Small intestine (tissue), 16 donors: Measurements from ENCODE around the gene ZFTA. TPM values are rescaled to one million over a fixed set of nuclear protein-coding genes. Genes with fewer than 3 reads are reported as not detected.

Experiments used
- DNase-seq, 2 donors: peaks; one replicate each; pipeline versions ENCODE4 v3.0.0 to v3.0.0-alpha.2; 2013
- FAIRE-seq: peaks from 2 replicates; lab custom pipeline; 2012; peaks lifted over from hg19 to GRCh38; lab: Jason Lieb, UNC
- H3K27ac ChIP-seq, 3 donors: one replicate each; pipeline ENCODE4 v1.5.1; 2013; ENCODE audit warnings: low read length in 2 of 3, mild to moderate bottlenecking in 2 of 3, control low read depth in 1 of 3, inconsistent platforms in 1 of 3, low read depth in 1 of 3, moderate library complexity in 1 of 3
- H3K27me3 ChIP-seq, 3 donors: one replicate each; pipeline ENCODE4 v1.6.1; 2013; ENCODE audit warnings: low read length in 3 of 3, inconsistent platforms in 1 of 3; ENCODE audit not compliant: control insufficient read depth in 3 of 3, insufficient read depth in 3 of 3
- H3K36me3 ChIP-seq, 3 donors: one replicate each; pipeline ENCODE4 v1.6.1; 2013; ENCODE audit warnings: low read length in 3 of 3, inconsistent platforms in 1 of 3, low read depth in 1 of 3, mild to moderate bottlenecking in 1 of 3, moderate library complexity in 1 of 3; ENCODE audit not compliant: control insufficient read depth in 3 of 3, insufficient read depth in 2 of 3
- H3K4me1 ChIP-seq, 3 donors: one replicate each; pipeline ENCODE4 v1.6.1; 2013; ENCODE audit warnings: low read length in 2 of 3, inconsistent platforms in 1 of 3, low read depth in 1 of 3, mild to moderate bottlenecking in 1 of 3, moderate library complexity in 1 of 3; ENCODE audit not compliant: control insufficient read depth in 3 of 3, insufficient read depth in 2 of 3
- H3K4me3 ChIP-seq, 3 donors: one replicate each; pipeline ENCODE4 v1.5.1; 2013; ENCODE audit warnings: low read length in 3 of 3, control low read depth in 1 of 3, inconsistent platforms in 1 of 3, low read depth in 1 of 3, mild to moderate bottlenecking in 1 of 3, moderate library complexity in 1 of 3
- H3K9me3 ChIP-seq, 2 donors: one replicate each; pipeline ENCODE4 v1.6.1; 2013; ENCODE audit warnings: low read depth in 1 of 2, low read length in 1 of 2; ENCODE audit not compliant: control insufficient read depth in 2 of 2, insufficient read depth in 1 of 2
- WGBS, 3 donors: extraction: QIAGEN DNeasy Blood & Tissue Kit; methylation state at CpG; one replicate each; pipeline ENCODE4 v1.1.7; 2013; 5-methylcytosine and 5-hydroxymethylcytosine counted together
- long read RNA-seq, 10 donors: transcript quantifications; one replicate each; lab custom pipeline, GENCODE V29; 2026
- polyA plus RNA-seq, 4 donors: library from polyadenylated mRNA; stranded (reverse) in 3 of 4; unstranded in 1 of 4; fragments of 200-250 nt in 3 of 4; fragments of 120-200 nt in 1 of 4; gene quantifications; one replicate each; pipeline versions ENCODE4 v1.2.1 to v1.2.3, GENCODE V29; 2013
- donor health status: healthy with polysubstance abuse.
- donor health status: control.
- donor health status: control.
- donor health status: Bipolar disorder and iron deficiency.
- donor health status: healthy.

ZFTA gene
- 10 to 100 TPM in 1 of 4 donors, 1 to 10 TPM in 2, under 1 TPM in 1; 0.22 to 55.1 (median 3.9) TPM for polyA plus RNA-seq
- long read RNA-seq, donor 1, full-length matches to known transcripts: 6 of 11 reads
- long read RNA-seq, donor 1, partial matches to known transcripts: 5 of 11 reads
- long read RNA-seq, donor 1, other reads (novel, unspliced or antisense): 0 of 11 reads
- long read RNA-seq, donor 2: 0 reads
- long read RNA-seq, donor 3: 0 reads
- long read RNA-seq, donor 4: 0 reads
- long read RNA-seq, donor 5: 0 reads
- long read RNA-seq, donor 6: 0 reads
- long read RNA-seq, donor 7: 0 reads
- long read RNA-seq, donor 8: 0 reads
- long read RNA-seq, donor 9: 0 reads
- long read RNA-seq, donor 10, full-length matches to known transcripts: 3 of 10 reads
- long read RNA-seq, donor 10, partial matches to known transcripts: 7 of 10 reads
- long read RNA-seq, donor 10, other reads (novel, unspliced or antisense): 0 of 10 reads

DNA sequence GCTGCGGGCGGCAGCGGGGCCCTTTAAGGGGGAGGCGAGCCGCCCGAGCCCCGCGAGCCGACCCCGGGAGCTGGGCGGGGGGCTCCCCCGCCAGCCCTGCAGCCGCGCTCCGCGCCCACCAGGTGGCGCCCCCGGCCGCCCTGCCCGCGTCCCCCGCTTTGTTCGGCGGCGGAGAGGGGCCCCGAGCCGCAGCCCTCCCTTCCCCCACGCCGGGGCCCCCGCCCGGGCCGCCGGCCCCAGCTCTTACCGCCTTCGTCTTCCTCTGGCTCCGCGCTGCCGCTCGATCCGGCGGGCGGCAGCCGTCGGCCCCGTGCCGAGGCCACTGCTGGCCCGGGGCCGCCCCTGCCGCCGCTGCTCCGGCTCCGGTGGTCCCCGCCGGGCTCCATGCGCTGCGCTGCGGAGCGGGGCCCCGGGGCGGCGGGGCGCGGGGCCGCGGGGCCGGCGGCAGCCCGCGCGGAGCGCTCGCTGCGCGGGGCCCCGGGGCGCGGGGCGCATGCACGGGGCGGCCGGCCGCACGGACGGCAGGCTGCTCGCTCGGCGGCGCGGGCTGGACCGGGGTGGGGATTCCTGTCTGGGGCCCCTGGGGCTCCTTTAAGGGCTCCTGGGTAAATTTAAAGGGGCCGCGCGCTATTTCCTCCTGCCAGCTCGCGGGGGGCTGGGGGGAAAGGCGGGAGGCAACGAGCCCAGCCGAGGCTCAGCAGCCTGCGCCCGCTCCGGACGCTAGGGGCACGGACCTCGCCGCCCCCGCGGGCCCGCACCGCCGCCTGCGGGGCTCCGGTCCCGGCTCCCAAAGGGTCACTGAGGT lies at the start of gene ZFTA:
TSS of gene ZFTA (minus strand) at position 539 of the 805 bp plus-strand sequence. CDS start at position 386, 153 bp downstream.
- 0% methylated on average over 56 to 113 of the region's 113 CpGs for WGBS, 3 donors

GRCh38 chr11:63817758-63818498 lies 49.4 kb upstream of the ZFTA start:
- 91 to 93% (median 92%) methylated on average over 27 of the region's 27 CpGs for WGBS, 3 donors
- Histone ChIP-seq H3K9me3 (no peaks in the 10 kb centered on the region), H3K27ac (no peak overlapping the region), H3K4me1 (peaks cover 0 to 9% (median 0%) of the 10 kb centered on the region in 3 donors), H3K36me3 (peaks cover 2 to 65% (median 14%) of the 10 kb centered on the region in 3 donors), H3K27me3 (no peaks in the 10 kb centered on the region), H3K4me3 (no peak overlapping the region)
- DNase-seq (no peak), FAIRE-seq (no peak)

More for the DNA sequence above, at the start of gene ZFTA:
- H3K9me3 ChIP-seq: no peaks in the 10 kb centered on the region
- peaks cover 0 to 39% (median 0%) of the 10 kb centered on the region in 3 donors for H3K36me3 ChIP-seq
- H3K4me3 ChIP-seq: peak within 1 kb of the TSS; percentile 78 to 81 (median 79)
- FAIRE-seq (no peak), DNase-seq (peak; percentile 31 to 88)
- H3K27me3 ChIP-seq: no peaks in the 10 kb centered on the region
- peaks cover 2 to 37% (median 2%) of the 10 kb centered on the region in 3 donors for H3K4me1 ChIP-seq
- peak within 1 kb of the TSS in 2 of 3 donors; percentile 72 to 84 for H3K27ac ChIP-seq

DNA sequence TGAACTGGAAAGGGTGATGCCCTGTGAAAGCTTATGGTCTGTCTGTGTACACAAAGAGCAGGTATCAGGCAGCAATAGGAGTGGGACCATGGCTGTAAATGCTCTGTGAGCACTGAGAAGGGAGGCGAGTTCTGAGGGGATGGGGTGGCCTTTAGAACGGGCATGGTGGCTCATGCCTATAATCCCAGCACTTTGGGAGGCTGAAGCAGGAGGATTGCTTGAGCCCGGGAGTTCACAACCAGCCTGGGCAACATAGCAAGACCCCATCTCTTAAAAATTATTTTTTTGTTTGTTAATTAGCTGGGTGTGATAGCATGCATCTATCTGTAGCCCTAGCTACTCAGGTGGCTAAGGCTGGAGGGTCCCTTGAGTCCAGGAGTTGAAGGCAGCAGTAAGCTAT lies 48.2 kb upstream of the ZFTA start:
- Histone ChIP-seq H3K4me3 (no peak overlapping the region), H3K27ac (no peak overlapping the region), H3K9me3 (no peaks in the 10 kb centered on the region), H3K27me3 (no peaks in the 10 kb centered on the region), H3K36me3 (peaks cover 2 to 56% (median 10%) of the 10 kb centered on the region in 3 donors), H3K4me1 (peaks cover 0 to 16% (median 0%) of the 10 kb centered on the region in 3 donors)
- DNase-seq (no peak), FAIRE-seq (no peak)
- WGBS, 3 donors: 97 to 100% (median 98%) methylated on average over 3 of the region's 3 CpGs

GRCh38 chr11:63816166-63816565 lies 47.6 kb upstream of the ZFTA start:
- no peak for DNase-seq
- H3K36me3 ChIP-seq: peaks cover 2 to 50% (median 8%) of the 10 kb centered on the region in 3 donors
- no peaks in the 10 kb centered on the region for H3K9me3 ChIP-seq
- 94 to 98% (median 96%) methylated on average over 6 of the region's 6 CpGs for WGBS, 3 donors
- no peak for FAIRE-seq
- H3K27me3 ChIP-seq: no peaks in the 10 kb centered on the region
- H3K4me1 ChIP-seq: peaks cover 0 to 16% (median 0%) of the 10 kb centered on the region in 3 donors
- H3K4me3 ChIP-seq: no peak overlapping the region
- no peak overlapping the region for H3K27ac ChIP-seq

DNA sequence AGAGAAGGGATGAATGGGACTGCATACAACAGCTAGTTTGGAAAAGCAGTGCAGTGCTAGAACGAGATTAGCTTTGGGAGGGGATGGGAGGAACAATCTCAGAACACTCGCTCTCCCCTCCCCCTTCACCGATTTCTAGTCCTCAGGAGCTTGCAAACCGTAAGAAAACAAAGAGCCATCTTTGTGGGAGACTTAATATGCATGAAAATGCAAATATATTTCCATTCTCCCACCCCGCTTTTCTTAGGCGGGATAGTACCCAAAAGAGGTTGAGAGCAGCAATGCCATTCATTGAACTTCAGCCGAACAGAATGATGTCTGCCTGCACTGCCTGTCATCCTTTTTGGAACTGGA lies 45.8 kb upstream of the ZFTA start:
- Histone ChIP-seq H3K36me3 (peaks cover 2 to 35% (median 8%) of the 10 kb centered on the region in 3 donors), H3K27ac (no peak overlapping the region)
- WGBS, 3 donors: 17 to 28% (median 19%) methylated on average over 7 of the region's 7 CpGs

GRCh38 chr11:63813563-63814382 lies 45.2 kb upstream of the ZFTA start:
- peak overlapping the region; percentile 27 to 80 (median 48) for H3K27ac ChIP-seq
- peak in 1 of 2 donors; percentile 67 for DNase-seq
- H3K36me3 ChIP-seq: peaks cover 0 to 29% (median 5%) of the 10 kb centered on the region in 3 donors
- H3K9me3 ChIP-seq: no peaks in the 10 kb centered on the region
- no peak for FAIRE-seq
- H3K4me3 ChIP-seq: peak overlapping the region; percentile 79 to 83 (median 81)
- H3K27me3 ChIP-seq: no peaks in the 10 kb centered on the region
- WGBS, 3 donors: 0 to 1% (median 0%) methylated on average over 49 to 74 of the region's 74 CpGs
- H3K4me1 ChIP-seq: peaks cover 0 to 16% (median 0%) of the 10 kb centered on the region in 3 donors

More for the DNA sequence above, 45.8 kb upstream of the ZFTA start:
- no peak for DNase-seq
- Histone ChIP-seq H3K9me3 (no peaks in the 10 kb centered on the region), H3K4me3 (peak overlapping the region; percentile 79 to 83 (median 81)), H3K27me3 (no peaks in the 10 kb centered on the region), H3K4me1 (peaks cover 0 to 16% (median 0%) of the 10 kb centered on the region in 3 donors)
- no peak for FAIRE-seq

DNA sequence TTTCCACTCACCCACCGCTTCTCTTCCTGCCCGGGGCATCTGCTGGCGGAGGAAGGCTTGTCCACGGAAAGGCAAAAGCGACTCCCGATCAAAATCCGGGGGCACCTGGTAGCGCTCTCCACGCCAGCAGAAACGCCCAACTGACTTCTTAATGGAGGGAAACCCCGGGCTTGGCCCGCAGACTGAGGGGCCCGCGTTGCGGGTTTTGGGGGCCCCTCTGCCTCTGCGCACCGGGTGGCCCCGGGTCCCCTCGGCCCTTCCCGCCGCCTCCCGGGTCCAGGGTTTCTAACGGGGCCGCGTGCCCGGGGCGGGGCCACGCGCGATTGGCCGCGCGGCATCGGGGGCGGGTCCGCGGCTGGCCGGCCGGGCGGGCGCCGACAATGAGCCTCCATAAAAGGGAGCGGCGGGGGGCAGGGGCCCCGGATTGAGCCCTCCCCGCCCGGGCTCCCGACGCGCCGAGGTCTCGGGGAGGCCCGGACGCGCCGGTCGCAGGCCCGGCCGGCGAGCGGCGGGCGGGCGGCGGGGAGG lies 44.5 kb upstream of the ZFTA start, which contains the start of gene SPINDOC:
TSS of gene SPINDOC (plus strand) at position 422 of the 528 bp plus-strand sequence. CDS start 231 bp downstream, outside the sequence.
- FAIRE-seq: no peak
- H3K4me3 ChIP-seq: peak within 1 kb of the TSS; percentile 79 to 83 (median 81)
- H3K9me3 ChIP-seq: no peaks in the 10 kb centered on the region
- 0 to 1% (median 0%) methylated on average over 35 to 65 of the region's 65 CpGs for WGBS, 3 donors
- DNase-seq: peak; percentile 59 to 89
- peaks cover 0 to 22% (median 0%) of the 10 kb centered on the region in 3 donors for H3K36me3 ChIP-seq
- peaks cover 0 to 16% (median 0%) of the 10 kb centered on the region in 3 donors for H3K4me1 ChIP-seq
- no peaks in the 10 kb centered on the region for H3K27me3 ChIP-seq
- peak within 1 kb of the TSS; percentile 27 to 80 (median 48) for H3K27ac ChIP-seq
